HEK293 (cell line): ENCODE measurements around the gene FOXD4.
A peak's percentile ranks its signal among the peaks of the same experiment; 100 is the strongest.
"Not testable (repeated sequence)": the region's sequence is repeated elsewhere in the genome, so short reads cannot be mapped to it uniquely, and the experiment has no call there.

ENCODE experiments used
- CTCF ChIA-PET: fragments of 350-600 bp; formaldehyde crosslinking; extraction: SDS; loops from one replicate; lab custom pipeline; 2021; ENCODE audit warnings: antibody characterized with exemption; lab: Yijun Ruan, JAX
- POLR2A ChIA-PET: fragments of 300-600 bp; formaldehyde crosslinking; extraction: SDS; loops from one replicate; lab custom pipeline; 2020; ENCODE audit warnings: antibody characterized with exemption, inconsistent platforms; lab: Yijun Ruan, JAX
- H3K27ac ChIP-seq: fragments of 200-500 bp; sonication (Bioruptor generic); 2 replicates; pipeline ENCODE4 v1.5.1; 2014; ENCODE audit warnings: low read depth, low read length, control low read depth, inconsistent platforms; ENCODE audit errors: extremely low read depth
- H3K36me3 ChIP-seq, 2 experiments: fragments of 200-500 bp in 1 of 2; sonication (Bioruptor generic) in 1 of 2; 1 replicate in 1 of 2; 2 replicates in 1 of 2; pipeline ENCODE4 v1.5.1; 2014 to 2017; ENCODE audit warnings: inconsistent platforms in 2 of 2, low read length in 2 of 2; ENCODE audit not compliant: control insufficient read depth in 2 of 2, insufficient read depth in 1 of 2
- H3K4me1 ChIP-seq: fragments of 200-500 bp; sonication (Bioruptor generic); 2 replicates; pipeline ENCODE4 v1.5.1; 2014; ENCODE audit warnings: mild to moderate bottlenecking, low read length, inconsistent platforms; ENCODE audit not compliant: control insufficient read depth, insufficient read depth
- H3K4me3 ChIP-seq: 2 replicates; pipeline ENCODE4 v1.5.1; 2011; ENCODE audit warnings: low read depth, mild to moderate bottlenecking, control low read depth, low read length, moderate library complexity
- H3K9me3 ChIP-seq: fragments of 200-500 bp; sonication (Bioruptor generic); 2 replicates; pipeline ENCODE4 v1.5.1; 2014; ENCODE audit warnings: low read depth, low read length, inconsistent platforms; ENCODE audit not compliant: control insufficient read depth, insufficient read depth
- SCRT2 ChIP-seq: fragments of 450-650 bp; formaldehyde crosslinking; IDR thresholded peaks from 2 replicates; pipeline ENCODE4 v1.5.1; 2016; ENCODE audit warnings: missing biosample characterization, missing genetic modification characterization
- ZBTB26 ChIP-seq: fragments of 450-650 bp; formaldehyde crosslinking; optimal IDR thresholded peaks from 2 replicates; pipeline ENCODE3; 2016; ENCODE audit warnings: missing biosample characterization, mild to moderate bottlenecking, missing genetic modification characterization
- ZIC2 ChIP-seq: fragments of 450-650 bp; formaldehyde crosslinking; IDR thresholded peaks from 2 replicates; pipeline ENCODE4 v1.5.1; 2016; ENCODE audit warnings: missing biosample characterization, missing genetic modification characterization
- ZNF335 ChIP-seq: fragments of 450-650 bp; formaldehyde crosslinking; conservative IDR thresholded peaks from 2 replicates; pipeline ENCODE4 v1.5.1; 2016; ENCODE audit warnings: missing biosample characterization, missing genetic modification characterization
- ZNF660 ChIP-seq: fragments of 450-650 bp; IDR thresholded peaks from 2 replicates; pipeline ENCODE4 v1.5.1; 2018; ENCODE audit warnings: missing biosample characterization, mild to moderate bottlenecking, missing genetic modification characterization

Gene FOXD4

DNA sequence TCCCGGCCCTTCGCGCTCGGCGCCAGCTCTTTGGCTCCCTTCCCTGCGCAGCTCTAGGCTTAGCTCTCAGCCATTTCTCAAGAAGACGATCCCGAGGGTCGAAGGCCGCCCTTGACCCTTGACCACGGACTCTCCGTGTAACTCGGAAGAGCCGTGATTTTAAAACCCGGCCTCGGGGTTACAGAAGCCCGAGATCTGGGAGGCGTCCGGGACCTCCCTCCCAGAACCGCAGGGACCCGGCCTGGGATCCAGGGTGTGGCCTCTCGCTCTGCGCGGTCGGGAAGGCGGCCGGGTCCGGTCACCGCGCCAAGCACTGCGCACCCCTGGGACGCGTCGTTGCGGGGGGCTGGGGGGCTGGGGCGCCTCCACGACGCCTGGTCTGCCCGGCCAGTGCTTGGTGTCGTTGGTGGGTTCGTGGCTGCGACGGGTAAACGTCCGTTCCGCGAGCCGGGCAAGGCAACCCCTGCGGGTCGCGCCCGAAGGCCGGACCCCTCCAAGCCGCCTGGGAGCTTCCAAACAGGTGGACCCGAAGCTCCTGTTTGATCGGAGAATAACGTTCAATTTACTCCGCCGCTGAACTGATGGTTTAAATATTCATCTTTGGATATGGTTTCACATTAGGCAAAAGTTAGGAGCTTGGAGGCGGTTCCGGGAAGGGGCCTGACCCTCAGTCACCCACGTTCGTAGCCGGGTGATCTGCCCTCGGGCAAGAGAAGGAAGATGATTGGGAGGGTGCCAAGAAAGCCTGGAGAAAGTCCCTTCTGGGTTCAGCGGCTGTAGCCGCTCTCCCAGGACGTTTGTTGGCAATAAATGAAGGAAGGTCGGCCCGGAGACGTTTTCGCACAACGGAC lies 3.7 kb downstream of the FOXD4 start:
- H3K9me3 ChIP-seq, H3K36me3 ChIP-seq, H3K4me1 ChIP-seq, POLR2A ChIA-PET, CTCF ChIA-PET: not testable (repeated sequence)
- peak; percentile 38; the same call in 1 of the 2 replicates for TF ChIP-seq ZNF335 (tag by site-specific recombination)
- TF ChIP-seq SCRT2, result 0 out of 2 replicates have a peak, but pooled peaks have one; percentile 9
- Histone ChIP-seq H3K27ac (peak overlapping the region; percentile 31; the same call in 1 of the 2 replicates), H3K4me3 (peak overlapping the region; percentile 47)

DNA sequence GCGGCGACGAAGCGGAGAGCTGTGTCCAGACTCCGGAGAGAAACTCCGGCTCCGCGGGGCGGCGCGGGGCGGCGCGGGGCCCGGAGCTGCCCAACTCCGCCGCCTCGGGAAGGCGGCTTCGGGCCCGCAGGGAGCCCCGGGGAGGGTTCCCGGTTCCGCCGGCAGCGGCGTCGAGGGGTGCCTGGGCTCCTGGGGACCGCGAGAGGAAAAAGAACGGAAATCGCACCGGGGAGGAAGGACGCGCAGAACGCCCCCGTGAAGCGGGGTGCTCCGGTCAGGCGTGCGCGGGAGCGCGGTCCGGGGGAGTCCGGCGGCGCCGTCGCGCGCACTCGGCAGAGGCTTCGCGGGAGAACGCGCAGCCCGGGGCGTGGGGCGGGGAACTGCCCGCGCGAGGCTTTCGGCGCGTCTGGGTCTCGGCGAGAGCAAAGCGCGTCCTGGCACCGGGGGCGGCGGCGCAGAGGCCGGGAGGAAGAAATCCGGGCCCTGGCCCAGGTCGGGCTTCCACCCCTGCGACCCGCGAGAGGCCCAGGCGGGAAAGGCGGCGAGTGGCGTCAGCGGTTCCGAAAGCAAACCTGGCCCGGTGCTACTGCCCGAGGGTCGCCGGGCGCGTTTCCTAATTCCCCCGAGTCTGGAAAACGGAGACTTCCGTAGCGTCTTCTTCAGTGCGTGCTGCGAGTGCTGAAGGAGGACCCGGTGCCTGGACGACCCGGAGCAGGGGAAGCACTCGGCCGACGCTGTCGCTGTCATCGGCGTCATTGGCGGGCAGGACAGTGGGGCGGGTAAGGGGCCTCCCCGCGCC lies 4.5 kb downstream of the FOXD4 start:
- POLR2A ChIA-PET, H3K9me3 ChIP-seq, H3K36me3 ChIP-seq, H3K4me1 ChIP-seq, CTCF ChIA-PET: not testable (repeated sequence)
- TF ChIP-seq ZBTB26 (peak; percentile 70), ZNF660 (tag by site-specific recombination) (0 out of 2 replicates have a peak, but pooled peaks have one; percentile 25), ZIC2 (peak; percentile 22; the same call in 1 of the 2 replicates)
- TF ChIP-seq, all 188 proteins: peak for 3; not testable (repeated sequence) for 185
- Histone ChIP-seq H3K4me3 (peak overlapping the region; percentile 47), H3K27ac (peak overlapping the region; percentile 31; the same call in 1 of the 2 replicates)

DNA sequence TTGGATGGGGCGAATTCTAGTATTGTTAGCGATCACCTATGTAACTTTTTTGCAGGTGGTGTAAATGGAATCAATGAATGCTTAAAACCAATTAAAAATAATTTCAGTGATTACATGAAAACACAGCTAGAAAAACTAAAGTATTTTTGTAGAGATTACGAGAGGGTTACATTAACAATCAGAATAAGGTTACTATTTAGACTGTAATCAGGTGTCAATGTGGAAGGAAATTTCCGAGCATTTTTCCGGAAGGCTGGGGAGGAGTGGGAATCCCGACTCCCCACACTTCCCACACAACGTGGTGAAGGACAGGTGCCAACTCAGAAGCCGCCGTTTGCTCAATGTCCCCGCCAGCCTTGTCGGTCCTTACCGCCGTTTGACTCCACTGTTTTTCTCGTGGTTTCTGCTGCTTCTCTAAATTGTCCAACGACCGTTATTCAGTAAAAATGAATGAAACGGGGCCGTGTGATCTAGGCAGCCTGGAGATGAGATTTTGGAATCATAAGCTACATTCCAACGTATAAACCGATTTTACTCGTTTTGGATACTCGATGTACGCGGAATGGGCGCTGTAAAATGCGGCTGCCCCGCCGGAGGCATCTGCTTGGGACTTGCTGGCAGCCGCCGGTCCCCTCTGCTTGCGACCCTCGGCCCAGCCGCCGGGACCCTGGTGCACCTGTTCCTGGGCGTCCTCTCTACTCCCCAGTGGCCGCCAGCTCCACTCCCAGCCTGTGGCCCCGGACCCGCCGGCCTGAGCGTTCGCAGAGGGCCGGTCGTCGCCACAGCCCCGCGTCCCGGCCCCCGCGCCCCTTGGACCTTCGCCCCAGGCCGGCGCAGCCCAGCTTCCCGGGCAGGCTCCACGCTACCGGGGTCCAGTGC lies 5.4 kb downstream of the FOXD4 start:
- CTCF ChIA-PET, POLR2A ChIA-PET, H3K4me1 ChIP-seq, H3K4me3 ChIP-seq, H3K9me3 ChIP-seq, H3K36me3 ChIP-seq, H3K27ac ChIP-seq: not testable (repeated sequence)

- POLR2A ChIA-PET, H3K9me3 ChIP-seq, H3K36me3 ChIP-seq, H3K4me1 ChIP-seq, CTCF ChIA-PET, H3K4me3 ChIP-seq, H3K27ac ChIP-seq: not testable (repeated sequence)
Measured at GRCh38 chr9:110672-111071, 7.5 kb downstream of the FOXD4 start.

DNA sequence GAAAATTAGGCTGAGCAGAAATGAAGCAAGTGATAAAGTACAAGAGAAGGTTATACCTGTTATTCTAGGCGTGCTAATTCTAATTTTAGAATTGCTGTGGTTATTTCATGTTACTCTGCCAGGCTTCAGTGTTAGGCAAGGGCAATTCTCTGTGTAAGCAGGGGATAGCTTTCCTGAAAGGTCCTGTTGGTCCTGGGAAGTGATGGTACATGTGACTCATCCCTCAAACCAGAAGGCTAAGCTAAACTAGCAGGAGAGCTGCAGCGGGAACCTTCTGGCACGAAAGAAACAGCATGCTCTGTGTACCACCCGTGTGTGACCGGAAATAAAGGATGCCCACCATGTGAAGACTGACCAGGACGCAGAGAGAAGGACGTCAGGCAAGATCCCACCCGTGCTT lies 8.7 kb downstream of the FOXD4 start:
- H3K4me1 ChIP-seq, POLR2A ChIA-PET, H3K36me3 ChIP-seq, CTCF ChIA-PET, H3K27ac ChIP-seq, H3K9me3 ChIP-seq, H3K4me3 ChIP-seq: not testable (repeated sequence)
- TF ChIP-seq ZNF335 (tag by site-specific recombination), result peak; percentile 36; the same call in 1 of the 2 replicates
